Nephron progenitor cell (in vitro differentiated cells): Measurements from ENCODE around the gene GP1BB.

Source experiments
- DNase-seq: peaks from one replicate; pipeline ENCODE4 v3.0.0; 2021
- H3K27ac Mint-ChIP-seq: 2 replicates; pipeline ENCODE4 v1.8.0; 2021; ENCODE audit warnings: mild to moderate bottlenecking, moderate library complexity, mixed read lengths
- H3K27me3 Mint-ChIP-seq: 2 replicates; pipeline ENCODE4 v1.8.0; 2021; ENCODE audit warnings: mild to moderate bottlenecking, low read depth, mixed read lengths; ENCODE audit not compliant: poor library complexity
- H3K36me3 Mint-ChIP-seq: 2 replicates; pipeline ENCODE4 v1.8.0; 2021; ENCODE audit warnings: low read depth, mixed read lengths
- H3K4me1 Mint-ChIP-seq: 2 replicates; pipeline ENCODE4 v1.8.0; 2021; ENCODE audit warnings: mixed read lengths
- H3K4me3 Mint-ChIP-seq: 2 replicates; pipeline ENCODE4 v1.8.0; 2021; ENCODE audit warnings: mild to moderate bottlenecking, moderate library complexity, mixed read lengths
- H3K9me3 Mint-ChIP-seq: 2 replicates; pipeline ENCODE4 v1.8.0; 2021; ENCODE audit warnings: mild to moderate bottlenecking, moderate library complexity, mixed read lengths
- CTCF ChIP-seq: fragments of 200-600 bp; sonication (generic); IDR thresholded peaks from 2 replicates; pipeline ENCODE4 v1.5.0; 2021; ENCODE audit warnings: antibody characterized with exemption

GP1BB gene

GRCh38 chr22:19756288-19757128, 33.2 kb downstream of the GP1BB start:
- DNase-seq: peak; percentile 65
- Mint-ChIP-seq H3K4me1 (peaks cover 46% of the 10 kb centered on the region), H3K27me3 (peaks cover 95% of the 10 kb centered on the region), H3K9me3 (peaks cover 7% of the 10 kb centered on the region), H3K36me3 (no peaks in the 10 kb centered on the region), H3K27ac (no peak overlapping the region), H3K4me3 (no peak overlapping the region)
- peak; percentile 22 for TF ChIP-seq CTCF

- Mint-ChIP-seq H3K4me3 (no peak overlapping the region), H3K36me3 (no peaks in the 10 kb centered on the region), H3K27me3 (peaks cover 95% of the 10 kb centered on the region), H3K27ac (no peak overlapping the region), H3K9me3 (peaks cover 7% of the 10 kb centered on the region), H3K4me1 (peaks cover 51% of the 10 kb centered on the region)
- TF ChIP-seq CTCF: no peak
- DNase-seq: no peak
These were observed 34.0 kb downstream of the GP1BB start for GRCh38 chr22:19757140-19757984.

GRCh38 chr22:19757985-19758895, 34.9 kb downstream of the GP1BB start:
- peaks cover 45% of the 10 kb centered on the region for H3K4me1 Mint-ChIP-seq
- peaks cover 95% of the 10 kb centered on the region for H3K27me3 Mint-ChIP-seq
- no peak overlapping the region for H3K4me3 Mint-ChIP-seq
- no peak for TF ChIP-seq CTCF
- H3K36me3 Mint-ChIP-seq: no peaks in the 10 kb centered on the region
- no peak for DNase-seq
- H3K9me3 Mint-ChIP-seq: peaks cover 7% of the 10 kb centered on the region
- H3K27ac Mint-ChIP-seq: no peak overlapping the region

- Mint-ChIP-seq H3K36me3 (no peaks in the 10 kb centered on the region), H3K9me3 (peaks cover 7% of the 10 kb centered on the region), H3K27me3 (peaks cover 95% of the 10 kb centered on the region), H3K4me3 (no peak overlapping the region), H3K27ac (no peak overlapping the region), H3K4me1 (peaks cover 41% of the 10 kb centered on the region)
- TF ChIP-seq CTCF: no peak
- DNase-seq: no peak
These were observed 35.6 kb downstream of the GP1BB start for GRCh38 chr22:19758896-19759426.

GRCh38 chr22:19759427-19760057, 36.2 kb downstream of the GP1BB start:
- no peaks in the 10 kb centered on the region for H3K36me3 Mint-ChIP-seq
- H3K4me3 Mint-ChIP-seq: peak overlapping the region; percentile 84
- TF ChIP-seq CTCF: no peak
- peaks cover 95% of the 10 kb centered on the region for H3K27me3 Mint-ChIP-seq
- DNase-seq: no peak
- peaks cover 7% of the 10 kb centered on the region for H3K9me3 Mint-ChIP-seq
- H3K27ac Mint-ChIP-seq: no peak overlapping the region
- peaks cover 36% of the 10 kb centered on the region for H3K4me1 Mint-ChIP-seq
